Stimulated activated CD4-positive, alpha-beta T cell treated with anti-CD3 and anti-CD28 coated beads, TNF-alpha, amount 100 ng/mL, for 48 hours (primary cell): ENCODE results near the gene MAP3K1.

Source experiments
- DNase-seq, 3 donors: peaks; one replicate each; pipeline ENCODE4 v3.0.0-alpha.2; 2020; ENCODE audit warnings: low read depth in 3 of 3

The MAP3K1 gene

GRCh38 chr5:56849671-56850070 lies 34.3 kb downstream of the MAP3K1 start:
- DNase-seq = no peak

GRCh38 chr5:56850423-56850822 lies 35.1 kb downstream of the MAP3K1 start:
- DNase-seq = no peak

DNA sequence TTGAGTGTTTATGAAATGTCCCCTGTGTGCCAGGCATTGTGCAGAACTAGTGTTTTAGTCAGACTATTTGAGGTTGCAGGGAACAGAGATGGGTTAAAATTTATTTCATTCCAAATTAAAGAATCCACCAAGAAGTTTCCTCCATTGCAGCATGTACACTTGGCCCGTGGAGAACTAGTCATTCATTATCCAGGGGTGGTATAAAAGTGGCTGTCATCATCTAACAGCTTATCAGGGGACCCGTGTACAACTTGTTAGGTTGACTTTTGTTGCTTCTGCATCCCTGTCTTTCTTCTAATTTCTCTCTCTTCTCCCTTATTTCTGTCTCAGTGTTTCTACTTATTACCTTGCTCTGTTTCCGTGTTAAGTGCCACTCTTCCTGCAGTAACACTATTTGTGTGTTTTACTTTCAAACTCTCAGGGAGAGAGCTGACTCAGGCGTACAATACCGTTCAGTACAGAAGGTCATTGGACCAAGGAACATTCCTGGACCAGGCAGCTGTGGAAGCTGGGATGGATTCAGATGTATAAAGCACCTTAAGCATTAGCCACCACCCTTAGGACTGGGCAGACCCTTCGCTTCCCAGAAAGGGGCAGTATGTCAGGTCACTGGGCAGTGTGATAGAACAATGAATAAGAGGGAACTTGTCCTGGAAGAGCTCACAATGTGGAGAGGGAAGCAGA lies 36.1 kb downstream of the MAP3K1 start:
- DNase-seq = no peak

- DNase-seq = no peak
These were observed 37.1 kb downstream of the MAP3K1 start for GRCh38 chr5:56852228-56853000.

DNA sequence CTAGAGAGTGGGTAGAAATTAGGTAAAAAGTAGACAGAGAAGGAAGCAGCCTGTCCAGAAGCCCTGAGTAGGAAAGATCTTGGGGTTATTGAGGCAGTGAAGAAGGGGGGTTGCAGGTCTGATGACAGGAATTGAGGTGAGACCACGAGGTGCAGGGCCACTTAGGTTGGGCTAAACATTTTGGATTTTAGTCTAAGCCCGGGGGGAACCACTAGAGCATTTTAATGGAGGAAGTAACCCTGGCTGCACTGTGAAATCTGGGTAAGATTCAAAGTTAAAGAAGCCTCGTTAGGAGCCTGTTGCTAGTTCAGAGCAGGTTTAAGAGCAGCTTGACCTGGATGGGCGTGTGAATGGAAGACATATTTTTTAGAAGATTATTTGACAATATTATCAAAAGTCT lies 38.3 kb downstream of the MAP3K1 start:
- DNase-seq = no peak

- DNase-seq = no peak
These were observed 39.6 kb downstream of the MAP3K1 start for GRCh38 chr5:56854920-56855319.

DNA sequence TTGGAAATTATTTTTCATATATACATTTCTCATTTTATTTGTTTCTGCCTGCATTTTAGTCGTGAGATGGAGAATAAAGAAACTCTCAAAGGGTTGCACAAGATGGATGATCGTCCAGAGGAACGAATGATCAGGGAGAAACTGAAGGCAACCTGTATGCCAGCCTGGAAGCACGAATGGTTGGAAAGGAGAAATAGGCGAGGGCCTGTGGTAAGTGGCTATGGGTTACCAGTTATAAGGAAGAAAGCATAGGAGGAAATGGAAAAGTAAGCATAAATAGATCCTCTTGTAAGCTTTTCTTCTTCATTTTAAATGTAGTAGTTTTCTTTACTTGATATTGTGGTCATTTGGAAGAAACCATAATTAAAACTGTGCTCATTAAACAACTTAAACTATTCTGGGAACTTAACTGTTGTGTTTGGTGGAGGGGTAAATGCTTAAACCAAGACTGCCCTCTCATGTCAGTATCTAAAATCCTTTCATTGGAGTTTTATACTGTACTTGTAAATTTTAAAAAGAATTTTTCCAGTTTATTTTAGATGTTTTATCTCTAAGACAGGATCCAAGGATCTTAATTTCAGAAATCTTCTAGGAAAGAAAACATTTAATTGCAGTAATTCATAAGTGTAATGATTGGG lies 41.3 kb downstream of the MAP3K1 start:
- no peak for DNase-seq

DNA sequence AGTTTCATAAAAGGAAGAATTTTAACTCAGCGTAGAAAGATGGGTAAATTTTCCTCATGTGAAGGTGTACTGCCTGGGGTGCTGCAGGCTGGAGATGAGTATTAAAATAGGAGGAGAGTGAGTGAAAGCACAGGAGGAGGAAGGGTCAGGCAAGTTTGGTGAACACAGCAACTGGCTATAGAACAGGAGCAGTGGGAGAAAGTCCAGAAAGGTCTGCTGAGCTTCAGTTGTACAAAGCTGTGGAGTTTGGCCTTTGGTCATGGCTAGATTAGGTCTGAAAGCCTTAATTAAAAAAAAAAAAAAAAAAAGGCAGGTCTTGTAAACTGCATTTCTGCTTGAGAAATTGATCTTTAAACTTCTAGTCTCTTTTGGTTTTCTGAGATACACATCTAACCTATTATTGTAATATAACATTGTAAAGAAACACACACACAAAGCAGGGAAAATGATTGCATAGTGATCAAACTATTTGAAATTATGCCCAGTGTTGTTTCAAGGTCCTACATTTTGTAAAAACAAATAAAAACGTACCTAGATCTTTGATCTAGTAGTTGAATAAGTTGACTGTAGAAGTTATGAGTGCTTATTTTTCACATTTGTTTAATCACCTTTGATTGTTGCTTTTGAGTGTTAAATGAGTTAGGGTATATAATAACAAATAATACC lies 43.6 kb downstream of the MAP3K1 start:
- DNase-seq = no peak

- no peak for DNase-seq
These were observed 46.6 kb downstream of the MAP3K1 start for GRCh38 chr5:56861893-56862485.

DNA sequence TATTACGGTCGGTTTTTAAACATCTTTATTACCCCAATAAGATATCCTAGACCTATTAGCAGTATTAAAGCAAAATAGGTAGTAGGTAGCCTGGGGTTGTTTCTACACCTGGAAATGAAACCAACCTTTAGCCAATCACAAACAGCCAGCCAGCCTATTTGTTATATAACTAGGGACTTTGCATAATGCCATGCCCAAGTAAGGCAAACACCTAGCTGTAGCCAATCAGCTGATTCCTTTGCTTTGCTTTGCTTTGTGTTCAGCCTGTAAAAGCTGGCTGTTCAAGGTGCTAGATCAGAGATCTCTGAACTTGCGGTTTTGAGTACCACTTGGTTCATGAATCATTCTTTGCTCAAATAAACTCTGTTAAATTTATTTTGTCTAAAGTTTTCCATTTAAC lies 47.6 kb downstream of the MAP3K1 start:
- DNase-seq = no peak

GRCh38 chr5:56871777-56872176 lies 56.4 kb downstream of the MAP3K1 start:
- DNase-seq = no peak

DNA sequence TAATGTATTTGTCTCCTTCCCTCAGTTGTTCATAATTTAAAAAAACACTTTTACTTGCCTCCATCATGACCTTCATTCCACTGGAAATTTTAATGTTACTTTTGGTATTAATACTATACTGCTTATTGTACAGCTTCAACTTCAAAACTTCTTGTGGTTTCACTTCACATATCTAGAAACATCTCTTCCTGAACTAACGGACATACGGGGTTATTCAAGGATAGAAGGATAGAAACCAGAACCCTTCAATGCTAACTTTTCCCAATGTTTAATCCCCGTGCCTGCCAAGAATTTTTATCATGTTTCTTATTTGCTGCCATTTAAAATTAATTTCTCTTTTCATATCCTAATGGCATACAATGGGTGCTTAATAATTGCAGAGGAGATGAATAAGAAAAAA lies 57.7 kb downstream of the MAP3K1 start:
- DNase-seq = no peak

- no peak for DNase-seq
These were observed 61.0 kb downstream of the MAP3K1 start for GRCh38 chr5:56876327-56876726.

DNA sequence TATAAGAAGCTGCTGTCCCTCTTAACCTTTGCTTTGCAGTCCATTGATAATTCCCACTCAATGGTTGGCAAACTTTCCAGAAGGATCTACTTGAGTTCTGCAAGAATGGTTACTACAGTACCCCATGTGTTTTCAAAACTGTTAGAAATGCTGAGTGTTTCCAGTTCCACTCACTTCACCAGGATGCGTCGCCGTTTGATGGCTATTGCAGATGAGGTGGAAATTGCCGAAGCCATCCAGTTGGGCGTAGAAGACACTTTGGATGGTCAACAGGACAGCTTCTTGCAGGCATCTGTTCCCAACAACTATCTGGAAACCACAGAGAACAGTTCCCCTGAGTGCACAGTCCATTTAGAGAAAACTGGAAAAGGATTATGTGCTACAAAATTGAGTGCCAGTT lies 66.2 kb downstream of the MAP3K1 start:
- DNase-seq = no peak

GRCh38 chr5:56893251-56893951 lies 78.1 kb downstream of the MAP3K1 start:
- DNase-seq = no peak

DNA sequence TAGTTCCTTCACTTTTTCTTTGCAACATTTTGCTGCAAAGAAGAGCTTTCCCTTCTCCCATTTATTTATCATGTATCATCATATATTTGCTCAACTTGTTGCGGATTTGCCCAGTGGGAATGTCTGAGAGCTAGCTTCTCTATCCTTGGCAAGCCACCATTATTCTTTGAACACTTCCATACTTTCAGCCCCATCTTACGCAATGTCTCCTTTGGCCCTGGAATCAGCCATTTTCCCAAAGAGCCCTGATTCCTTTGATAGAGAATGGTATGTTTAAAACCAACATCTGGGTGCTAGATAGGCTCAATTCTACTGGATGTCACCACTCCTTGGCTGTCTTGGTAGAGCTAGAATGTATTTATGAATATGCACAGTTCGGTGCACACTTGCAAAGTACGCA lies 81.4 kb downstream of the MAP3K1 start:
- no peak for DNase-seq

- DNase-seq = no peak
These were observed 82.9 kb downstream of the MAP3K1 start for GRCh38 chr5:56898213-56898612.

DNA sequence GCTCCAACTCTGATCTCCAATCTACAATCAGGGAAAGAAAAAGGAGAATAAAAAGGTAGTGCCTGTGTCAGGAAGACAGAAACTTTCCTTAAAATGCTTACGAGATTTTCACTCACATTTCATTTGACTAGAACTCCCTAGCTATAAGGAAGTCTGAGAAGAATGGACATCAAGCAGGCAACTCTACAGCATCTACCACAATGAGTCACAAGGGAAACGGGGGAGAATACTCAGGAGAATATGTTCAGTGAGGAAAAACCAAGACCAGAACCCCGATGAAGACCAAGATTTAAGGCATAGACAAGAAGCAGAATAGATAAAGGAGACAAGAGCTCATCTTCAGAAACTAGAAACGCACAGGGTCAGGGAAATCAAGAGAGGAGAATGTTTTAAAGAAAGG lies 85.0 kb downstream of the MAP3K1 start:
- no peak for DNase-seq

GRCh38 chr5:56900858-56901578 lies 85.7 kb downstream of the MAP3K1 start:
- peak in 1 of 3 donors; percentile 24 for DNase-seq

- no peak for DNase-seq
These were observed 93.6 kb downstream of the MAP3K1 start for GRCh38 chr5:56908942-56909293.
